ENCODE data around the gene CTNNBIP1. TPM values are rescaled to one million over a fixed set of nuclear protein-coding genes. Genes with fewer than 3 reads are reported as not detected.

The CTNNBIP1 gene
- total and polyA plus RNA-seq, 8 donors: 9.4 to 27.3 (median 19.1) TPM

GRCh38 chr1:9942399-9942938, 32.4 kb upstream of the CTNNBIP1 start:
- no peaks in the 10 kb centered on the region for H3K36me3 ChIP-seq
- ATAC-seq: peak; percentile 53 to 78 (median 63)
- H3K4me1 ChIP-seq: peaks cover 0 to 7% (median 0%) of the 10 kb centered on the region in 3 donors
- TF ChIP-seq, protein P1, sequence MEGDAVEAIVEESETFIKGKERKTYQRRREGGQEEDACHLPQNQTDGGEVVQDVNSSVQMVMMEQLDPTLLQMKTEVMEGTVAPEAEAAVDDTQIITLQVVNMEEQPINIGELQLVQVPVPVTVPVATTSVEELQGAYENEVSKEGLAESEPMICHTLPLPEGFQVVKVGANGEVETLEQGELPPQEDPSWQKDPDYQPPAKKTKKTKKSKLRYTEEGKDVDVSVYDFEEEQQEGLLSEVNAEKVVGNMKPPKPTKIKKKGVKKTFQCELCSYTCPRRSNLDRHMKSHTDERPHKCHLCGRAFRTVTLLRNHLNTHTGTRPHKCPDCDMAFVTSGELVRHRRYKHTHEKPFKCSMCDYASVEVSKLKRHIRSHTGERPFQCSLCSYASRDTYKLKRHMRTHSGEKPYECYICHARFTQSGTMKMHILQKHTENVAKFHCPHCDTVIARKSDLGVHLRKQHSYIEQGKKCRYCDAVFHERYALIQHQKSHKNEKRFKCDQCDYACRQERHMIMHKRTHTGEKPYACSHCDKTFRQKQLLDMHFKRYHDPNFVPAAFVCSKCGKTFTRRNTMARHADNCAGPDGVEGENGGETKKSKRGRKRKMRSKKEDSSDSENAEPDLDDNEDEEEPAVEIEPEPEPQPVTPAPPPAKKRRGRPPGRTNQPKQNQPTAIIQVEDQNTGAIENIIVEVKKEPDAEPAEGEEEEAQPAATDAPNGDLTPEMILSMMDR (IDR thresholded peaks at IDR 0.05): peak in 2 of 4 donors; percentile 26 to 28
- no peak for FAIRE-seq
- H3K27me3 ChIP-seq: no peaks in the 10 kb centered on the region
- WGBS, 2 donors: 0% methylated on average over 14 of the region's 14 CpGs
- H3K9me3 ChIP-seq: no peaks in the 10 kb centered on the region
- intact Hi-C loops (cut with DNase I): loop anchor here in 1 of 3 donors (10.0 kb wide), 1 partner anchor 82 kb away; no protein-coding TSS in a partner anchor
- H3K4me3 ChIP-seq: peak overlapping the region; percentile 69 to 86 (median 80)
- H3K27ac ChIP-seq: peak overlapping the region; percentile 56 to 86 (median 78)
- peak in 1 of 6 donors; percentile 15 for DNase-seq

DNA sequence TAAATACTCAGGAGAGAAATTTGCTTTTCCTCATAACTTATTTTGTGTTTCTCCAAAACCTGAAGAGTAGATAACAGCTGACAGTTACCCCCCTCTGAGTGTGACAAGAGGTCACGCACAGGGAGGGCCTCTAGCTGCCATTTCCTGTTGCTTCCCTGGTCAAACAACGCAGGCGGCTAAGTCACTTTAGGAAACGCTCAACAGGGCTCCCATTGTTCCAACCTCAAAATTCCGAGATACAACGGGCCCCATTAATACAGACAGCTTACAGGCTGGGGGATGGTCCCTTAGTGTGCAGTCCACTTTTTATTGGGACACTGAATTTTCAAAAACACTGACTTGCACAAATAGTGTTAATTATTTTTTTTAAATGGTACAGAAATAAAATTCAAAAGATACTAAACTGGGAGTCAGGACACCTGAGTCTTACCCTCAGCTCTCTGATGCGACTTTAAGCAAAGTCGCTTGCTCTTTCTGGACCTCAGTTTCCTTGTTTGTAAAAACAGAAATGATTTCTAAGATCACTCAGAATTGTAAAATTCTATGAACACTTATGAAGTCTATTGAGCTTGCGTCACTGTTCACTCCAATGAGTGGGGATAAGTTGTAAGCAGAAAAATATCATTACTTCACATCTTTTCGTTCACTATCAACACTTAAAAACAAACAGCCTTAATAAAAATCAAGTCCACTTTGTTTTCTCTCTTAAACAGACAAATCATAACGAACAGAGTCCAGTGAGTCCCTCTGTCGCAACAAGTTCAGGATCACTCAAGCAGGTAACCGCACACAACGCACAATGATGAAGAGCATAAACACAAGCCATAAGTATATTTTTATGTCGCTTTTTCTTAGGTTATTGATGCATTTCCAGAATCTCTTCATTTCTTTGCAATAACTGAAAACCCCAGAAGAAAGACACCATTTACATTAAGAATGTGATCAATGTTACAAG, 19.6 kb upstream of the CTNNBIP1 start:
- Histone ChIP-seq H3K4me1 (no peaks in the 10 kb centered on the region), H3K27me3 (no peaks in the 10 kb centered on the region), H3K36me3 (peaks cover 0 to 19% (median 0%) of the 10 kb centered on the region in 3 donors), H3K9me3 (no peaks in the 10 kb centered on the region), H3K4me3 (no peak overlapping the region), H3K27ac (peak overlapping the region in 3 of 4 donors; percentile 37 to 41 (median 38))
- intact Hi-C loops (cut with DNase I): no loop called here
- ATAC-seq (peak in 3 of 4 donors; percentile 54 to 73 (median 68)), FAIRE-seq (no peak), DNase-seq (peak in 1 of 6 donors; percentile 22)
- 77 to 78% methylated on average over 15 of the region's 15 CpGs for WGBS, 2 donors
- TF ChIP-seq, protein P1 (IDR thresholded peaks at IDR 0.05): no peak

DNA sequence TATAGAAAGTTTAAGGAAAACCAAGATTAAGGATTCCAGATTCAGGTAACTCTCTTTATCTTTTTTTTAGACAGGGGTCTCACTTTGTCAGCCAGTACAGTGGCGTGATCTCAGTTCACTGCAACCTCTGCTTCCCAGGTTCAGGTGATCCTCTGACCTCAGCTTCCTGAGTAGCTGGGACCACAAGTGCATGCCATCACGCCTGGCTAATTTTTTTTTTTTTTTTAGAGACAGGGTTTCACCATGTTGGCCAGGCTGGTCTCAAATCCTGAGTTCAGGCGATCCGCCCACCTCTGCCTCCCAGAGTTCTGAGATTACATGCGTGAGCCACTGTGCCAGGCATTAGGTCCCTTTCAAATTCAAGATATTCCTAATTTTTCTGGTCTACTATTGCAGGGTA, 17.2 kb upstream of the CTNNBIP1 start:
- no peak for ATAC-seq
- 92 to 95% methylated on average over 5 of the region's 5 CpGs for WGBS, 2 donors
- no peak for FAIRE-seq
- H3K27me3 ChIP-seq: no peaks in the 10 kb centered on the region
- intact Hi-C loops (cut with DNase I): no loop called here
- no peaks in the 10 kb centered on the region for H3K9me3 ChIP-seq
- H3K36me3 ChIP-seq: peaks cover 0 to 14% (median 0%) of the 10 kb centered on the region in 3 donors
- no peak overlapping the region for H3K4me3 ChIP-seq
- TF ChIP-seq, protein P1 (IDR thresholded peaks at IDR 0.05): no peak
- DNase-seq: no peak
- no peak overlapping the region for H3K27ac ChIP-seq
- H3K4me1 ChIP-seq: no peaks in the 10 kb centered on the region

DNA sequence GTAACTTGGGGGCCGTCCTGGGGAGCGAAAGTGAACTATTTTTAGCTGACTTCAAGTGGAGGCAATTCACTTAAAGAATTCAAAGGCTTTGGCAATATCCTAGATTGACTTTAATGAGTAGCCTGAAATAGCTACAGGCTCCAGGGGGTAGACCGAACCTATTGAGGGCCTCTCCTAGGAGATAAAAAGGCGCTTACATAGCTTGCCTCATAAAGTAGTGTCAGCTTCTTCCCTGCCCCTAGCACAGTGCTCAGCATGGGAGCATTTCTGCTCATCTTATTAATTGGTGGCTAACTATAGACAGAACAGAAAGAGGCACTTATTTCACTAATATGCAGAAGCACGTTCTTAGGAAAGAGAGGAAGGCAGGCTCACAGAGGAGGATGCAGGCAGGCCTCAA, 12.3 kb upstream of the CTNNBIP1 start:
- FAIRE-seq (no peak), DNase-seq (no peak), ATAC-seq (peak in 1 of 4 donors; percentile 44)
- TF ChIP-seq, protein P1 (IDR thresholded peaks at IDR 0.05): no peak
- no peaks in the 10 kb centered on the region for H3K36me3 ChIP-seq
- no peaks in the 10 kb centered on the region for H3K4me1 ChIP-seq
- H3K9me3 ChIP-seq: no peaks in the 10 kb centered on the region
- H3K4me3 ChIP-seq: no peak overlapping the region
- intact Hi-C loops (cut with DNase I): no loop called here
- no peaks in the 10 kb centered on the region for H3K27me3 ChIP-seq
- WGBS, 2 donors: 51 to 67% methylated on average over 5 of the region's 5 CpGs
- no peak overlapping the region for H3K27ac ChIP-seq
